HFF-Myc (cell line): Measurements from ENCODE around the gene EIF4A3.

Experiments used
- DNase-seq: peaks from one replicate; pipeline ENCODE4 v3.0.0-alpha.2; 2011; ENCODE audit warnings: low read depth; ENCODE audit errors: extremely low read depth
- H3K4me3 ChIP-seq: replicated peaks from 2 replicates; pipeline ENCODE4 v1.5.1; 2011; ENCODE audit warnings: low read depth, mild to moderate bottlenecking, control low read depth, low read length
- TF ChIP-seq, protein P1 (sequence below): IDR thresholded peaks from 2 replicates; pipeline ENCODE4 v1.5.1; 2012; ENCODE audit warnings: mild to moderate bottlenecking, low read depth, low read length, control low read depth; ENCODE audit errors: missing control alignments

The EIF4A3 gene

DNA sequence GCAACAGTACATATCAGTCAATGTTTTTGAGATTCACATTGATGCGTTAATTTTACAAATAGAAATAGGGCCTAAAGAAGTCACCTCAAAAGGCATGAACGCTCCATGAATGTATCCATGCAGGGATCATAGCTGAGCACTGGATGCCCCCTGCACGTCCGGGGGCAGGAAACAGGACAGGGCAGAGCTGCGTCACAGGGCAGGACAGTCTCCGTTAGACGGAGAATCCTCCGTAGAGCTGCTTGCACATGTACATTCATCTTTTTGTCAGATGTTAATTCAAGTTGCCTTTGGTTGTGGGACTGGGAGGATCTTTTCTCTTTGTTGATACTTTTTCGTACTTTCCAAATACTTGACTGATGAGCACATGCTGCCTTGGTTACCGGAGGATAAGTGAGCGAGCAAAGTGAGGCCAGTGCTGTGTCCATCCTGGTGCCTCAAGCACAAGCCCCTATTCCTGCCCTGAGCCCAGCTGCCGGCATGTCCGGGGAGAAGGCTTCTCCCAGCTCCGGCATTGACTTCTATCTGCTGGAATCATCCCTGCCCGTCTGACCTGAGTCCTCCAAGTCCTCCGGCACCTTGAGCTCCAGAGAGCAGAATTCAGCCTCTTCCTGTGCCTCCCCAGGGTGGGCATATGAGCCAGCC, 30.5 kb downstream of the EIF4A3 start:
- no peak overlapping the region for H3K4me3 ChIP-seq
- TF ChIP-seq, protein P1, sequence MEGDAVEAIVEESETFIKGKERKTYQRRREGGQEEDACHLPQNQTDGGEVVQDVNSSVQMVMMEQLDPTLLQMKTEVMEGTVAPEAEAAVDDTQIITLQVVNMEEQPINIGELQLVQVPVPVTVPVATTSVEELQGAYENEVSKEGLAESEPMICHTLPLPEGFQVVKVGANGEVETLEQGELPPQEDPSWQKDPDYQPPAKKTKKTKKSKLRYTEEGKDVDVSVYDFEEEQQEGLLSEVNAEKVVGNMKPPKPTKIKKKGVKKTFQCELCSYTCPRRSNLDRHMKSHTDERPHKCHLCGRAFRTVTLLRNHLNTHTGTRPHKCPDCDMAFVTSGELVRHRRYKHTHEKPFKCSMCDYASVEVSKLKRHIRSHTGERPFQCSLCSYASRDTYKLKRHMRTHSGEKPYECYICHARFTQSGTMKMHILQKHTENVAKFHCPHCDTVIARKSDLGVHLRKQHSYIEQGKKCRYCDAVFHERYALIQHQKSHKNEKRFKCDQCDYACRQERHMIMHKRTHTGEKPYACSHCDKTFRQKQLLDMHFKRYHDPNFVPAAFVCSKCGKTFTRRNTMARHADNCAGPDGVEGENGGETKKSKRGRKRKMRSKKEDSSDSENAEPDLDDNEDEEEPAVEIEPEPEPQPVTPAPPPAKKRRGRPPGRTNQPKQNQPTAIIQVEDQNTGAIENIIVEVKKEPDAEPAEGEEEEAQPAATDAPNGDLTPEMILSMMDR = no peak

DNA sequence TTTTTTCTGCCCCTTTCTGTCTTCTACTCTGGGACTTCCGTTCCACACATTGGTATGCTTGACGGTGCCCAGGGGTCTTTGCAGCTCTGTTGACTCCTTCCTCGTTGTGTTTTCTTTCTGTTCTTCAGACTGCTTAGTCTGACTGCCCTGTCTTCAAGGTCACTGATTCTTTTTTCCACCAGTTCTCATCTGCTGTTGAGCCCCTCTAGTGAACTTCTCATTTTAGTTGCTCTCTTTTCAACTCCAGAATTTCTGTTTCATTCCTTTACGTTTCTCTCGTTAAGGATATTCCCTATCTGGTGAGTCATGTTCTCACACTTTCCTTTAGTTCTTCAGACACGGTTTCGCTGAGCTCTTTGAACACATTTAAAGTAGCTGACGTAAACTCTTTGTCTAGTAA, 31.8 kb downstream of the EIF4A3 start:
- H3K4me3 ChIP-seq = no peak overlapping the region
- DNase-seq = no peak
- TF ChIP-seq, protein P1 = no peak

More for the DNA sequence above, 30.5 kb downstream of the EIF4A3 start:
- no peak for DNase-seq

DNA sequence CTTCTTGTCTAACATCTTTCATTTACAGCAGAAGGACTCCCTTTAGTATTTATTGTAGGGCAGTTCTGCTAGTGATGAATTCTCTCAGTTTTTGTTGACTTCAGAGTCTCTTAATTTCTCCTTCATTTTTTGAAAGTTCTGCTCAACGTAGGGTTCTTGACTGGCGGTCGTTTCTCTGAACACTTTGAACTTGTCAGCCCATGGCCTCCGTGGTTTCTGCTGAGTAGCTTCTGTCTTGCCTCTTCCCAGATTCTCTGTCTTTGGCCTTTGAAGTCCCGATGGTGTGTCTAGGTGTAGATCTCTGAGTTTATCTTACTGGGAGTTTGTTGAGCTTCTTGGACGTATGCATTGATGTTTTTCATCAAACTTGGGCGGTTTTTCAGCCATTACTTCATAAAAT, 32.2 kb downstream of the EIF4A3 start:
- H3K4me3 ChIP-seq = no peak overlapping the region
- no peak for DNase-seq
- TF ChIP-seq, protein P1 = no peak

DNA sequence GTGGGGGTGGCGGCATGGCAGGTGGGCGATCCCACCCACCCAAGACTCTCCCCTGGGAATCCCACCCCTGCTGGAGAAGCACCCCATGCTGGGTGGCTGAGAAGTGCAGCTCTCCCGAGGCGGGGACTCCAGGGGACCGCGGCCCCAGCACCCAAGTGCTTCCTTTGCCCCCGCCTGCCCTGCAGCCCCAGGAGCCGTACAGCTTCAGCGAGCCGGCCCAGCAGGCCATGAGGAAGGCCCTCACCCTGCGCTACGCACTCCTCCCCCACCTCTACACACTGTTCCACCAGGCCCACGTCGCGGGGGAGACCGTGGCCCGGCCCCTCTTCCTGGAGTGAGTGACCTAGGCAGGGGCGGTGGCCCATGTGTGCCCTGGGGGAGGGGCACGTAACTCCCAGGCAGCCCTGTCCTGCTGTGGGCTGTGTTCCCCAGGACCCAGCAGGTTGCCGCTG, 33.9 kb downstream of the EIF4A3 start:
- H3K4me3 ChIP-seq = no peak overlapping the region
- TF ChIP-seq, protein P1 = no peak
- no peak for DNase-seq

DNA sequence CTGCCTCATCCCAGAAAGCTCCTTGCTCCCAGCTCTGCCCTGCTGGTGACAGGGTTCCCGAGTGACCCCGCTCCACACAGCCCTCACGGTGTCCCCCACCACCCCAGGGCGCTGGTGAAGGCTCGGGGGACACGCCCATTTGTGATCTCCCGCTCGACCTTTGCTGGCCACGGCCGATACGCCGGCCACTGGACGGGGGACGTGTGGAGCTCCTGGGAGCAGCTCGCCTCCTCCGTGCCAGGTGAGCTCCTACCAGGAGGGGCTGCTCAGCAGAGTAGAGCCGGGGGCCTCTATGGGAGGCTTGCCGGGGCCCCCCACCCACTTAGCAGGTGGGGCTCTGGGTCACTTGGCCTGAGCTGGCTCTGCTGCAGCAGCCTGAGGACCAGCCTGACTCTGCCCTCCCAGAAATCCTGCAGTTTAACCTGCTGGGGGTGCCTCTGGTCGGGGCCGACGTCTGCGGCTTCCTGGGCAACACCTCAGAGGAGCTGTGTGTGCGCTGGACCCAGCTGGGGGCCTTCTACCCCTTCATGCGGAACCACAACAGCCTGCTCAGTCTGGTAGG, 34.4 kb downstream of the EIF4A3 start:
- H3K4me3 ChIP-seq = no peak overlapping the region
- DNase-seq = no peak
- TF ChIP-seq, protein P1 = no peak

DNA sequence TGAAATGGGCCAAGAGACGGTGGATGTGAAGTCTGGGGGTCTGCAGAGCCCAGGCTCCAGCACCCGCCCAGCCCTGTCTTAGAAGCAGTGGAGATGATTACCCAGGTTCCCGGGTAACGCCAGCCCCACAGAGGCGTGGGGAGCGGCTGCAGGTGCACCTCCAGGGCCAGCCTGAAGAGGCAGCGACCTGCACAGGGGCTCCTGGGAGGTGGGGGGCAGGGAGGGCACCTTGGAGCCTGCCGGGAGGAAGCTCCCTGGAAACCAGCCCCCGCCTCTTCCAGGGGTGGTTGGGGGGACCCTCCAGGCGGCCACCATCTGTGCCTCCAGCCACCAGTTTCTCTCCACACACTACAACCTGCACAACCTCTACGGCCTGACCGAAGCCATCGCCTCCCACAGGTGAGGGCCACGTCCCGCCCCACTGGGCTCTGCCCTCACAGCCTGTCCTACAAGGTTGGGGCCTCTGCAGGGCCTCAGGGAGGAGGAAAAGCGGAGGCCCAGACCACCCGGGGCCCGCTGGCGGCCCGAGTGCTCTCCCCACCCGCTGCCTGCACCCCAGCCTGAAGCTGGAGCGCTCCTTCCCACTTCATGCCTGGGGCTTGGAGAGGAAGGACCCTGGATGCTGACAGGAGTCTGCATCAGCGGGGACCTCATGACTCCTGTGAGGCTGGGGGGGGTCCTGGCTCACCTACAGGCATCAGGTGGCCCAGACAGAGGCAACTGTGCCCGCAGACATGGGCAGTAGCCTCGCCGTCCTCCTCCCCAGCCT, 35.0 kb downstream of the EIF4A3 start:
- DNase-seq = no peak
- no peak overlapping the region for H3K4me3 ChIP-seq
- TF ChIP-seq, protein P1 = no peak
